ENCODE results near the gene MMP19. TPM values are rescaled to one million over a fixed set of nuclear protein-coding genes. Genes with fewer than 3 reads are reported as not detected.
"Not testable (repeated sequence)": the region's sequence is repeated elsewhere in the genome, so short reads cannot be mapped to it uniquely, and the experiment has no call there.

The MMP19 gene
- total RNA-seq, 1 donor from 2014 or later, result 15.1 TPM

- H3K27me3 Mint-ChIP-seq (ENCODE audit: unreplicated experiment), result no peaks in the 10 kb centered on the region
- H3K9me3 Mint-ChIP-seq (ENCODE audit: unreplicated experiment), result no peaks in the 10 kb centered on the region
- peaks cover 57% of the 10 kb centered on the region for H3K4me1 Mint-ChIP-seq (ENCODE audit: unreplicated experiment)
- peak overlapping the region; percentile 99 for H3K27ac Mint-ChIP-seq (ENCODE audit: unreplicated experiment)
- no peak for DNase-seq (ENCODE audit: extremely low spot score, unreplicated experiment)
- TF ChIP-seq, protein P1, sequence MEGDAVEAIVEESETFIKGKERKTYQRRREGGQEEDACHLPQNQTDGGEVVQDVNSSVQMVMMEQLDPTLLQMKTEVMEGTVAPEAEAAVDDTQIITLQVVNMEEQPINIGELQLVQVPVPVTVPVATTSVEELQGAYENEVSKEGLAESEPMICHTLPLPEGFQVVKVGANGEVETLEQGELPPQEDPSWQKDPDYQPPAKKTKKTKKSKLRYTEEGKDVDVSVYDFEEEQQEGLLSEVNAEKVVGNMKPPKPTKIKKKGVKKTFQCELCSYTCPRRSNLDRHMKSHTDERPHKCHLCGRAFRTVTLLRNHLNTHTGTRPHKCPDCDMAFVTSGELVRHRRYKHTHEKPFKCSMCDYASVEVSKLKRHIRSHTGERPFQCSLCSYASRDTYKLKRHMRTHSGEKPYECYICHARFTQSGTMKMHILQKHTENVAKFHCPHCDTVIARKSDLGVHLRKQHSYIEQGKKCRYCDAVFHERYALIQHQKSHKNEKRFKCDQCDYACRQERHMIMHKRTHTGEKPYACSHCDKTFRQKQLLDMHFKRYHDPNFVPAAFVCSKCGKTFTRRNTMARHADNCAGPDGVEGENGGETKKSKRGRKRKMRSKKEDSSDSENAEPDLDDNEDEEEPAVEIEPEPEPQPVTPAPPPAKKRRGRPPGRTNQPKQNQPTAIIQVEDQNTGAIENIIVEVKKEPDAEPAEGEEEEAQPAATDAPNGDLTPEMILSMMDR (IDR thresholded peaks at IDR 0.05), result no peak
- no peaks in the 10 kb centered on the region for H3K36me3 Mint-ChIP-seq (ENCODE audit: unreplicated experiment)
- H3K4me3 Mint-ChIP-seq (ENCODE audit: unreplicated experiment), result no peak overlapping the region
Observed at GRCh38 chr12:55844961-55845360, 2.2 kb upstream of the MMP19 start.

- H3K36me3 Mint-ChIP-seq (ENCODE audit: unreplicated experiment), result no peaks in the 10 kb centered on the region
Observed at GRCh38 chr12:55843431-55843830, 695 bp upstream of the MMP19 start.

GRCh38 chr12:55840581-55841351, 2.0 kb downstream of the MMP19 start:
- Mint-ChIP-seq H3K4me3 (ENCODE audit: unreplicated experiment) (no peak overlapping the region), H3K9me3 (ENCODE audit: unreplicated experiment) (no peaks in the 10 kb centered on the region)

More at GRCh38 chr12:55843431-55843830, 695 bp upstream of the MMP19 start:
- no peaks in the 10 kb centered on the region for H3K27me3 Mint-ChIP-seq (ENCODE audit: unreplicated experiment)
- no peaks in the 10 kb centered on the region for H3K9me3 Mint-ChIP-seq (ENCODE audit: unreplicated experiment)
- peak overlapping the region; percentile 83 for H3K27ac Mint-ChIP-seq (ENCODE audit: unreplicated experiment)
- DNase-seq (ENCODE audit: extremely low spot score, unreplicated experiment), result no peak
- TF ChIP-seq, protein P1 (IDR thresholded peaks at IDR 0.05), result no peak
- H3K4me3 Mint-ChIP-seq (ENCODE audit: unreplicated experiment), result no peak overlapping the region
- H3K4me1 Mint-ChIP-seq (ENCODE audit: unreplicated experiment), result peaks cover 51% of the 10 kb centered on the region

DNA sequence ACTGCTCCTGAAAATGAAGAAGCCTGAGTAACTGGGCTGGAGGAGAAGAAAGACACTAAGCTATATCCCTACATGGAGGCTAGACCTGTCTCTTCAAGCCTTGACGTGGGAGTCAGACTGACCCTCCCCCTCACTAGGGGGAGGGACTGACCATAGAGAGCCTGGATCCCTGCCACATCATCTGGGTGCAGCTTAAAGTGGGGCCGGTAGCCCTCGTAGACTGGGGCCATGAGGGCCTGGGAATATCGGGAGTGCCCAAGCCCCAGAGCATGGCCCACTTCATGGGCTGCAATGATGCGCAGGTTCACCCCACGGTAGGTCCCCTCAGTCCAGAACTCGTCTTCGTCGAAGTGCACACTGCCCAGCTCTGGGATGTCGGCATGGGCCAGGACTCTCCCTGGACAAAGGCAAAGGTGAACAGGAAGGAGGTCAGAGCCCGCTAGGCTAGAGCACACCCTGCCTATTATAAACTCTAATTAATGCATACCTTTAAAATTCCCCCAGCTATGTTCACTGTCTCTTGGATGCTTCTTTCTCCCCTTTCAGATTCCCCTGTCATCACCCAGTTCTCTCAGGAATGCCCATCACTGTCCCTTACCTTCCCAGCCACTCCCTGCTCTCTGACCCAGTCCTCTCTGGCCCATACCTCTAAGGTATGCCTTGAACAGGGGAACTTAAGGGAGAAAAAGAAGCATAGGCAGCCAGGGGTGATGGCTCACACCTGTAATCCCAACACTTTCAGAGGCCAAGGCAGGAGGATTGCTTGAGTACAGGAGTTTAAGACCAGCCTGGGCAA, 3.2 kb downstream of the MMP19 start:
- Mint-ChIP-seq H3K27ac (ENCODE audit: unreplicated experiment) (no peak overlapping the region), H3K27me3 (ENCODE audit: unreplicated experiment) (no peaks in the 10 kb centered on the region), H3K4me1 (ENCODE audit: unreplicated experiment) (peaks cover 23% of the 10 kb centered on the region), H3K4me3 (ENCODE audit: unreplicated experiment) (no peak overlapping the region), H3K9me3 (ENCODE audit: unreplicated experiment) (no peaks in the 10 kb centered on the region), H3K36me3 (ENCODE audit: unreplicated experiment) (peaks cover 3% of the 10 kb centered on the region)
- TF ChIP-seq, protein P1 (IDR thresholded peaks at IDR 0.05), result no peak
- DNase-seq (ENCODE audit: extremely low spot score, unreplicated experiment), result no peak

More at GRCh38 chr12:55840581-55841351, 2.0 kb downstream of the MMP19 start:
- no peak for DNase-seq (ENCODE audit: extremely low spot score, unreplicated experiment)
- H3K4me1 Mint-ChIP-seq (ENCODE audit: unreplicated experiment), result peaks cover 30% of the 10 kb centered on the region
- no peaks in the 10 kb centered on the region for H3K27me3 Mint-ChIP-seq (ENCODE audit: unreplicated experiment)
- TF ChIP-seq, protein P1 (IDR thresholded peaks at IDR 0.05), result no peak
- H3K27ac Mint-ChIP-seq (ENCODE audit: unreplicated experiment), result no peak overlapping the region
- peaks cover 3% of the 10 kb centered on the region for H3K36me3 Mint-ChIP-seq (ENCODE audit: unreplicated experiment)

DNA sequence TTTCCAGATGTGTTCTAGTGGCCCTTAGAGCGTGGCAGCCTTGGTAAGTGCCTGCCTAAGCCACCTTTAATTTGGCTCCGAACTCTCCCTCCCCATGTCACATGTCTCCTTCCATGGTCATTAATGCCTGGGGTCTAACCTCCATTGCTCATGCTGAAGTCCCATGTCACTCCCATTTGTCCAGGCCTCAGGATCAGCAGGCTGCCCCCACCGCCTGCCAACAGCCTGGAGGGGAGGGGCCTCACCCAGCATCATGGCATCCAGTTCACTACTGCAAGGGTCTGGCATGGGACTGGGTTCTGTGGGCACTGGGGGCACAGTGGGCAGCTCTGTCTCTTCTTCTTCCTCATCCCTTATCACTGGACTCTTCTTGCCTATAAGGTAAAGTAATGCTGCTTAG, 4.4 kb downstream of the MMP19 start:
- H3K4me1 Mint-ChIP-seq (ENCODE audit: unreplicated experiment), result peaks cover 25% of the 10 kb centered on the region
- H3K4me3 Mint-ChIP-seq (ENCODE audit: unreplicated experiment), result no peak overlapping the region

GRCh38 chr12:55834400-55834799, 8.3 kb downstream of the MMP19 start:
- H3K9me3 Mint-ChIP-seq (ENCODE audit: unreplicated experiment); DNase-seq (ENCODE audit: extremely low spot score, unreplicated experiment); H3K27ac Mint-ChIP-seq (ENCODE audit: unreplicated experiment); H3K27me3 Mint-ChIP-seq (ENCODE audit: unreplicated experiment); H3K36me3 Mint-ChIP-seq (ENCODE audit: unreplicated experiment); H3K4me3 Mint-ChIP-seq (ENCODE audit: unreplicated experiment): not testable (repeated sequence)
- H3K4me1 Mint-ChIP-seq (ENCODE audit: unreplicated experiment), result peaks cover 22% of the 10 kb centered on the region

More for the DNA sequence above, 4.4 kb downstream of the MMP19 start:
- Mint-ChIP-seq H3K36me3 (ENCODE audit: unreplicated experiment) (peaks cover 6% of the 10 kb centered on the region), H3K27ac (ENCODE audit: unreplicated experiment) (no peak overlapping the region), H3K27me3 (ENCODE audit: unreplicated experiment) (no peaks in the 10 kb centered on the region), H3K9me3 (ENCODE audit: unreplicated experiment) (no peaks in the 10 kb centered on the region)
- TF ChIP-seq, protein P1 (IDR thresholded peaks at IDR 0.05), result no peak
- DNase-seq (ENCODE audit: extremely low spot score, unreplicated experiment), result no peak

All from osteocyte (in vitro differentiated cells).